ENCODE data around the gene PON1.

The PON1 gene

DNA sequence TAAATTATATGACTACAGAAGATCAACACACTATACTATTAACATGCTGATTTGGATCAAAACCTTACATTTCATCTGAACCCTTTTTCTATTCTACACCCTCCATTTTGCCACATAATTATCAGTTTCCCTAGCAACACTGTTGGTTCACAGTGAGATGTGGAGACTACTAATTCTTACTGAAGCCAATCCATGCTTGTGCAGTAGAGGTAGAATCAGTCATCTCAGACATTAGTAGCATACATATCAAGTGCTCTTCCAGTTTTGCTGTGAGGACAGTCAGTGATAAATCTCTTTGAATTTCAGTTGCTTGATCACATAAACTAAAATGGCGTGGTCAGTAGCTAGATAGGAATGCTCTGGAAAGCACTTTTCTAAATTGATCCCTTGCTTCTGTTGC is 70.3 kb downstream of the PON1 start:
- no peak for DNase-seq

DNA sequence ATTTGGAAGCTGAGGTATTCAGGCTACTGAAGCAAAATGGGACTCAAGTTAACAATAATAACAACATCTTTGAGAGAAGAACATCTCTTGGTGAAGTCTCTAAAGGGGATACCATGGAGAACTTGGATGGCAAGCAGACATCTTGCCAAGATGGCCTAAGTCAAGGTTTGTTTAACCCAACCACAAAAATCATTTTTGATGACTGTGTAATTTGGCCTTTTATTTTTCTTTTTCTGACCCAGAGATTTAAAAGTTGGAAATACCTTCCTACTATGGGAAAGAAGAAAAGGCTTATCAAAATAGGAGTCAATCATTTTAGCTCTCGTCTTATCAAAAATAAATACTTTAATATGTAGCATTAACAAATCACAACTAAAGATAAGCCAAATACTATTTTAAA is 72.4 kb downstream of the PON1 start:
- no peak for DNase-seq

DNA sequence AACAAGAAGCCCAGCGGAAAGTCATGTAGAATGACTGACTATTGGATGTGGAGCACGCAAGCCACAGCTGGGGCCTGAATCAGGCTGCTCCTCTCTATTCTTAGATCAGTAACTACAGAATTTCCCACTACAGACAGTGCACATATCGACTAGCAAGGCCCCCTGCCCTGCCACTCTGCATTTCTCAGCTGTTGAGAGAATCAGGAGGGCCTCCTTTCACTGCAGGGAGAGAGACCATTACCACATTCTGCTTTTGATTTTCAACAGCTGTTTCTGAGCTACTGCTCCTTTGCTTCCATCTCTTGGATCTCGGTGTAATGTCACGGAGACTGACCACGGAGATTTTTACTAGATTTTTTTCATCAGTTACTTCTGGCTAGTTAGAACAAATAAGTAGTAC is 73.8 kb downstream of the PON1 start:
- no peak for DNase-seq

Measured in fibroblast of skin of abdomen (primary cell).